GM12878 (cell line): ENCODE results near the gene CALHM2. TPM values are rescaled to one million over a fixed set of nuclear protein-coding genes. Genes with fewer than 3 reads are reported as not detected.
A peak's percentile ranks its signal among the peaks of the same experiment; 100 is the strongest.

Source experiments
- CHD1 ChIP-seq: IDR thresholded peaks from 2 replicates; pipeline ENCODE4 v1.6.1; 2012; ENCODE audit warnings: low read depth, low read length, improper control_type of control experiment
- HDGF ChIP-seq: fragments of 450-650 bp; IDR thresholded peaks from 2 replicates; pipeline ENCODE4 v1.6.1; 2016; ENCODE audit warnings: antibody characterized with exemption
- KAT2A ChIP-seq: conservative IDR thresholded peaks from 2 replicates; pipeline ENCODE4 v1.6.1; 2011; ENCODE audit warnings: low read depth, low read length; ENCODE audit not compliant: control insufficient read depth
- KDM1A ChIP-seq: fragments of 200-600 bp; sonication (generic); IDR thresholded peaks from 2 replicates; pipeline ENCODE4 v1.6.1; 2016; ENCODE audit warnings: borderline replicate concordance
- MEF2A ChIP-seq: IDR thresholded peaks from 2 replicates; pipeline ENCODE4 v1.6.1; 2011; ENCODE audit warnings: low read depth, mild to moderate bottlenecking, low read length, moderate library complexity; ENCODE audit not compliant: insufficient read depth
- MTA2 ChIP-seq: fragments of 450-650 bp; IDR thresholded peaks from 2 replicates; pipeline ENCODE4 v1.6.1; 2016; ENCODE audit warnings: low read depth, mild to moderate bottlenecking, moderate library complexity
- NFIC ChIP-seq: IDR thresholded peaks from 2 replicates; pipeline ENCODE4 v1.6.1; 2012; ENCODE audit warnings: low read depth, mild to moderate bottlenecking, inconsistent platforms, low read length, moderate library complexity
- NFXL1 ChIP-seq: fragments of 450-650 bp; IDR thresholded peaks from 2 replicates; pipeline ENCODE4 v1.6.1; 2017; ENCODE audit warnings: antibody characterized with exemption, mild to moderate bottlenecking, borderline replicate concordance
- RAD21 ChIP-seq: IDR thresholded peaks from 2 replicates; pipeline ENCODE4 v1.6.1; 2011; ENCODE audit warnings: mild to moderate bottlenecking, low read depth, low read length, moderate library complexity; ENCODE audit not compliant: insufficient read depth
- RB1 ChIP-seq: fragments of 450-650 bp; formaldehyde crosslinking; IDR thresholded peaks from 2 replicates; pipeline ENCODE4 v1.6.1; 2017; ENCODE audit warnings: mild to moderate bottlenecking, borderline replicate concordance
- SMAD5 ChIP-seq: IDR thresholded peaks from 2 replicates; pipeline ENCODE4 v1.6.1; 2016; ENCODE audit warnings: antibody characterized with exemption, low read depth
- SPI1 ChIP-seq: IDR thresholded peaks from 2 replicates; pipeline ENCODE4 v1.6.1; 2011; ENCODE audit warnings: low read depth, mild to moderate bottlenecking, low read length, moderate library complexity, borderline replicate concordance; ENCODE audit not compliant: insufficient read depth
- SREBF1 ChIP-seq: IDR thresholded peaks from 2 replicates; pipeline ENCODE4 v1.6.1; 2012; ENCODE audit warnings: mild to moderate bottlenecking, low read length
- polyA plus RNA-seq, 11 experiments: library from polyadenylated mRNA; depleted of rRNA in 4 of 11; unstranded in 6 of 11; stranded (reverse) in 5 of 11; fragments of >200 nt; fragmentation: Nextera tagmentation in 4 of 11; fragmentation: Illumina TruSeq in 1 of 11; extraction: Ambion mirVana in 4 of 11; extraction: Trizol in 1 of 11; gene quantifications; 1 replicate in 1 of 11; 2 replicates in 10 of 11; pipeline versions ENCODE4 v1.2.1 to v1.2.3, GENCODE V29; 2011 to 2016; ENCODE audit warnings: inconsistent platforms in 2 of 11, missing spikeins in 2 of 11, low read depth in 1 of 11
- total RNA-seq, 4 experiments: library from RNA; depleted of rRNA in 3 of 4; stranded (reverse); fragments of >200 nt in 3 of 4; fragmentation: Illumina TruSeq in 1 of 4; extraction: Trizol in 1 of 4; gene quantifications; 2 replicates each; pipeline versions ENCODE4 v1.2.1 to v1.2.3, GENCODE V29; 2013 to 2021
- TF ChIP-seq, protein P1 (sequence below): IDR thresholded peaks from 2 replicates; pipeline ENCODE4 v1.6.1; 2011; ENCODE audit warnings: borderline replicate concordance, low read depth, mild to moderate bottlenecking, moderate library complexity, low read length; ENCODE audit not compliant: insufficient read depth, poor library complexity, severe bottlenecking
- TF ChIP-seq, protein P2 (sequence below): fragments of 450-650 bp; IDR thresholded peaks from 2 replicates; pipeline ENCODE4 v1.6.1; 2018; ENCODE audit warnings: mild to moderate bottlenecking, low read depth, moderate library complexity; ENCODE audit not compliant: partially characterized antibody
- TF ChIP-seq, protein P3 (sequence below), 3 experiments: IDR thresholded peaks in 2 of 3; conservative IDR thresholded peaks in 1 of 3; 2 replicates each; pipeline ENCODE4 v1.5.1; 2011; ENCODE audit warnings: low read depth in 3 of 3, low read length in 3 of 3, mild to moderate bottlenecking in 3 of 3, control low read depth in 2 of 3, moderate library complexity in 2 of 3, inconsistent platforms in 1 of 3, mixed read lengths in 1 of 3; ENCODE audit not compliant: control insufficient read depth in 2 of 3, insufficient read depth in 1 of 3; ENCODE audit errors: extremely low read depth in 1 of 3
- TF ChIP-seq, protein P4 (sequence below): fragments of 450-650 bp; IDR thresholded peaks from 2 replicates; pipeline ENCODE4 v1.6.1; 2014; ENCODE audit warnings: mild to moderate bottlenecking
- TF ChIP-seq, protein P5 (sequence below): IDR thresholded peaks from 2 replicates; pipeline ENCODE4 v1.6.1; 2012; ENCODE audit warnings: low read depth, low read length, improper control_type of control experiment

Gene CALHM2
- total and polyA plus RNA-seq, 10 of the 15 experiments (the other 5 are each of a cell fraction or from before 2014, with no cell fraction given) = 0.60 to 23.7 (median 9.3) TPM

DNA sequence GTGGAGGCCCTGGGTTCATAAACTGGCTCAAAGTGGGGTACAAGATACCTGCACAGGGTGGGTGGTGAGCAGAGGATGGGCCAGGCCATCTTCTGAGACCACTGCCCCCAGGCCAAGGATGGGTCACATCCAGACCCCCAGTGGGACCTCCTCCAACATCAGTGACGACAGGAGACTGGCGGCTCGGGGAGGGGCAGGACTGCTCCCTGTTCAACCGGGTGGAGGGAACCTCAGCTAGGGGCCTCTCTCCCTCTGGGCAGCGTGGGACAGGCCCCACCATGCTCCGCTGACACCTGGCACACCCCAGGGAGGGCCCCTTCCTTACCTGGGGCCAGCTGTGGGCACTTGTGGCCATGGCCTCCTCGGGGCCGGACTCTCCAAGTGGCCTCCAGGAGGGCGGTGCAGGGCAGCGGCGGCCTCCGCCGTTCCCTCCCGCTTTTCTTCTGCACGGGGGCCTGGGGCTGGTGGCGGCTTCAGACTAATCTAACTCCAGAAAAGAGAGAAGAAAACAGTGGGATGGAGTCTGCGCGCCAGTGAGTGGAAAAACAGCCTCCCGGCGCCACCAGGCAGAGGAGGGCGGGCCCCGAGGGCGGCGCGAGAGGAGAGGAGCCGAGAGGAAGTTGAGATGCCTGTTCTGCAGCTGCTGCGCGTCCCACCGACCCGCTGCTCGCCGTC lies at the start of gene CALHM2 (continued):
- TF ChIP-seq, protein P1, sequence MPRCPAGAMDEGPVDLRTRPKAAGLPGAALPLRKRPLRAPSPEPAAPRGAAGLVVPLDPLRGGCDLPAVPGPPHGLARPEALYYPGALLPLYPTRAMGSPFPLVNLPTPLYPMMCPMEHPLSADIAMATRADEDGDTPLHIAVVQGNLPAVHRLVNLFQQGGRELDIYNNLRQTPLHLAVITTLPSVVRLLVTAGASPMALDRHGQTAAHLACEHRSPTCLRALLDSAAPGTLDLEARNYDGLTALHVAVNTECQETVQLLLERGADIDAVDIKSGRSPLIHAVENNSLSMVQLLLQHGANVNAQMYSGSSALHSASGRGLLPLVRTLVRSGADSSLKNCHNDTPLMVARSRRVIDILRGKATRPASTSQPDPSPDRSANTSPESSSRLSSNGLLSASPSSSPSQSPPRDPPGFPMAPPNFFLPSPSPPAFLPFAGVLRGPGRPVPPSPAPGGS = no peak
- TF ChIP-seq, protein P2, sequence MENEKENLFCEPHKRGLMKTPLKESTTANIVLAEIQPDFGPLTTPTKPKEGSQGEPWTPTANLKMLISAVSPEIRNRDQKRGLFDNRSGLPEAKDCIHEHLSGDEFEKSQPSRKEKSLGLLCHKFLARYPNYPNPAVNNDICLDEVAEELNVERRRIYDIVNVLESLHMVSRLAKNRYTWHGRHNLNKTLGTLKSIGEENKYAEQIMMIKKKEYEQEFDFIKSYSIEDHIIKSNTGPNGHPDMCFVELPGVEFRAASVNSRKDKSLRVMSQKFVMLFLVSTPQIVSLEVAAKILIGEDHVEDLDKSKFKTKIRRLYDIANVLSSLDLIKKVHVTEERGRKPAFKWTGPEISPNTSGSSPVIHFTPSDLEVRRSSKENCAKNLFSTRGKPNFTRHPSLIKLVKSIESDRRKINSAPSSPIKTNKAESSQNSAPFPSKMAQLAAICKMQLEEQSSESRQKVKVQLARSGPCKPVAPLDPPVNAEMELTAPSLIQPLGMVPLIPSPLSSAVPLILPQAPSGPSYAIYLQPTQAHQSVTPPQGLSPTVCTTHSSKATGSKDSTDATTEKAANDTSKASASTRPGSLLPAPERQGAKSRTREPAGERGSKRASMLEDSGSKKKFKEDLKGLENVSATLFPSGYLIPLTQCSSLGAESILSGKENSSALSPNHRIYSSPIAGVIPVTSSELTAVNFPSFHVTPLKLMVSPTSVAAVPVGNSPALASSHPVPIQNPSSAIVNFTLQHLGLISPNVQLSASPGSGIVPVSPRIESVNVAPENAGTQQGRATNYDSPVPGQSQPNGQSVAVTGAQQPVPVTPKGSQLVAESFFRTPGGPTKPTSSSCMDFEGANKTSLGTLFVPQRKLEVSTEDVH = no peak
- TF ChIP-seq KDM1A = no peak
- no peak for TF ChIP-seq NFIC
- peak; percentile 53; the same call in 1 of the 2 replicates for TF ChIP-seq SPI1
- TF ChIP-seq, protein P3, sequence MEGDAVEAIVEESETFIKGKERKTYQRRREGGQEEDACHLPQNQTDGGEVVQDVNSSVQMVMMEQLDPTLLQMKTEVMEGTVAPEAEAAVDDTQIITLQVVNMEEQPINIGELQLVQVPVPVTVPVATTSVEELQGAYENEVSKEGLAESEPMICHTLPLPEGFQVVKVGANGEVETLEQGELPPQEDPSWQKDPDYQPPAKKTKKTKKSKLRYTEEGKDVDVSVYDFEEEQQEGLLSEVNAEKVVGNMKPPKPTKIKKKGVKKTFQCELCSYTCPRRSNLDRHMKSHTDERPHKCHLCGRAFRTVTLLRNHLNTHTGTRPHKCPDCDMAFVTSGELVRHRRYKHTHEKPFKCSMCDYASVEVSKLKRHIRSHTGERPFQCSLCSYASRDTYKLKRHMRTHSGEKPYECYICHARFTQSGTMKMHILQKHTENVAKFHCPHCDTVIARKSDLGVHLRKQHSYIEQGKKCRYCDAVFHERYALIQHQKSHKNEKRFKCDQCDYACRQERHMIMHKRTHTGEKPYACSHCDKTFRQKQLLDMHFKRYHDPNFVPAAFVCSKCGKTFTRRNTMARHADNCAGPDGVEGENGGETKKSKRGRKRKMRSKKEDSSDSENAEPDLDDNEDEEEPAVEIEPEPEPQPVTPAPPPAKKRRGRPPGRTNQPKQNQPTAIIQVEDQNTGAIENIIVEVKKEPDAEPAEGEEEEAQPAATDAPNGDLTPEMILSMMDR (IDR thresholded peaks at IDR 0.05 in 2 of 3, conservative IDR thresholded peaks at IDR 0.05 in 1 of 3; ENCODE audit: control insufficient read depth in 2 of 3, extremely low read depth in 1 of 3, insufficient read depth in 1 of 3, low read depth in 3 of 3, low read length in 3 of 3) = 0 out of 6 replicates have a peak, but pooled peaks of 1 of the 3 experiments have one; percentile 11
- 0 out of 2 replicates have a peak, but pooled peaks have one; percentile 2 for TF ChIP-seq RAD21
- TF ChIP-seq, protein P4, sequence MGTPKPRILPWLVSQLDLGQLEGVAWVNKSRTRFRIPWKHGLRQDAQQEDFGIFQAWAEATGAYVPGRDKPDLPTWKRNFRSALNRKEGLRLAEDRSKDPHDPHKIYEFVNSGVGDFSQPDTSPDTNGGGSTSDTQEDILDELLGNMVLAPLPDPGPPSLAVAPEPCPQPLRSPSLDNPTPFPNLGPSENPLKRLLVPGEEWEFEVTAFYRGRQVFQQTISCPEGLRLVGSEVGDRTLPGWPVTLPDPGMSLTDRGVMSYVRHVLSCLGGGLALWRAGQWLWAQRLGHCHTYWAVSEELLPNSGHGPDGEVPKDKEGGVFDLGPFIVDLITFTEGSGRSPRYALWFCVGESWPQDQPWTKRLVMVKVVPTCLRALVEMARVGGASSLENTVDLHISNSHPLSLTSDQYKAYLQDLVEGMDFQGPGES = no peak
- TF ChIP-seq SREBF1 = no peak
- no peak; the same call in 1 of the 2 replicates for TF ChIP-seq RB1
- TF ChIP-seq SMAD5 = no peak
- TF ChIP-seq KAT2A = no peak
- TF ChIP-seq, protein P5, sequence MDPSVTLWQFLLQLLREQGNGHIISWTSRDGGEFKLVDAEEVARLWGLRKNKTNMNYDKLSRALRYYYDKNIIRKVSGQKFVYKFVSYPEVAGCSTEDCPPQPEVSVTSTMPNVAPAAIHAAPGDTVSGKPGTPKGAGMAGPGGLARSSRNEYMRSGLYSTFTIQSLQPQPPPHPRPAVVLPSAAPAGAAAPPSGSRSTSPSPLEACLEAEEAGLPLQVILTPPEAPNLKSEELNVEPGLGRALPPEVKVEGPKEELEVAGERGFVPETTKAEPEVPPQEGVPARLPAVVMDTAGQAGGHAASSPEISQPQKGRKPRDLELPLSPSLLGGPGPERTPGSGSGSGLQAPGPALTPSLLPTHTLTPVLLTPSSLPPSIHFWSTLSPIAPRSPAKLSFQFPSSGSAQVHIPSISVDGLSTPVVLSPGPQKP = no peak
- TF ChIP-seq MTA2 = no peak
- TF ChIP-seq HDGF = no peak
- no peak for TF ChIP-seq NFXL1
- TF ChIP-seq MEF2A = no peak
- no peak for TF ChIP-seq CHD1
